A204.1 (cell line): ENCODE measurements around the gene AK8.

Experiments
- FAIRE-seq: peaks from 2 replicates; lab custom pipeline; 2012; peaks lifted over from hg19 to GRCh38; lab: Jason Lieb, UNC

AK8 gene, protein sequence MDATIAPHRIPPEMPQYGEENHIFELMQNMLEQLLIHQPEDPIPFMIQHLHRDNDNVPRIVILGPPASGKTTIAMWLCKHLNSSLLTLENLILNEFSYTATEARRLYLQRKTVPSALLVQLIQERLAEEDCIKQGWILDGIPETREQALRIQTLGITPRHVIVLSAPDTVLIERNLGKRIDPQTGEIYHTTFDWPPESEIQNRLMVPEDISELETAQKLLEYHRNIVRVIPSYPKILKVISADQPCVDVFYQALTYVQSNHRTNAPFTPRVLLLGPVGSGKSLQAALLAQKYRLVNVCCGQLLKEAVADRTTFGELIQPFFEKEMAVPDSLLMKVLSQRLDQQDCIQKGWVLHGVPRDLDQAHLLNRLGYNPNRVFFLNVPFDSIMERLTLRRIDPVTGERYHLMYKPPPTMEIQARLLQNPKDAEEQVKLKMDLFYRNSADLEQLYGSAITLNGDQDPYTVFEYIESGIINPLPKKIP

DNA sequence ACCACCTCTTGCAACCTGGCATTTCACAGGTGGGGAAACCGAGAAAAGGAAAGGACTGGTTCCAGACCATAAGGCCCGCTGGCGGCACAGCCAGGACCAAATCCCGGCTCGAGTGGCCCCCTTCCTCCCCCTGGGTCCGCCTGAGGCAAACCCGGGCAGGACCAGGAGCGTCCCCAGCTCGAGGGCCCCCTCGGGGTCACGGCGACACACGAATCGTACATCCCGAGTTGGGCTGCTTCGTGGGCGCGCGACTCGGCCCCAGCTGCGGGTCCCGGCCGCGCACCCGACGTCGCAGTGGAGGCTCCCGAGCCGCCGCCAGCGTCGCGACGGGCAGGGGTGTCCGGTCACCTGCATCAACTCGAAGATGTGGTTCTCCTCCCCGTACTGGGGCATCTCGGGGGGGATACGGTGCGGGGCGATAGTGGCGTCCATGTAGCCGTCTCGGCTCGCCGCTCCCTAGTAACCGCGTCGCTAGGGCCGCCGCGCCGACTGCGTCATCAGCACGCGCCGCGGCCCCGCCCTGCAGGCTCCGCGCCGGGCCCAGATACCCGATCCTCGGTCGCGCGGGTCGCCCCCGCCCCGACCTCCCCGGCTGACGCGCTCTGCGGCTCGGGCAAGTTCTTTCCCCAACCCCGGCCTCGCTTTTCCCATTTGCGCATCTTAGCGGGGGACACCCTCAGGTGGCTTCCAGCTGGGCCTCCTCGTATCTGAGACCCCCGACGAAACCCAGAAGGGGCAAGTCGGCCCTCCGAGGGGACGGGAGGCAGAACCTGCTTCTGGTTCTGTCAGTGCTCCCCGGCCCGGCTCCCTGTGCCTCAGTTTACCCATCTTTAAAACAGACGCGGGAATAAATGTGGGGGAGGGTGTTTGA lies at the start of gene AK8:
Gene AK8, minus strand, starts transcription at position 461 of the 871 bp plus-strand sequence. Its CDS starts 29 bp downstream, at position 432.
- no peak for FAIRE-seq

GRCh38 chr9:132927704-132928103 lies 49.6 kb upstream of the AK8 start:
- no peak for FAIRE-seq

DNA sequence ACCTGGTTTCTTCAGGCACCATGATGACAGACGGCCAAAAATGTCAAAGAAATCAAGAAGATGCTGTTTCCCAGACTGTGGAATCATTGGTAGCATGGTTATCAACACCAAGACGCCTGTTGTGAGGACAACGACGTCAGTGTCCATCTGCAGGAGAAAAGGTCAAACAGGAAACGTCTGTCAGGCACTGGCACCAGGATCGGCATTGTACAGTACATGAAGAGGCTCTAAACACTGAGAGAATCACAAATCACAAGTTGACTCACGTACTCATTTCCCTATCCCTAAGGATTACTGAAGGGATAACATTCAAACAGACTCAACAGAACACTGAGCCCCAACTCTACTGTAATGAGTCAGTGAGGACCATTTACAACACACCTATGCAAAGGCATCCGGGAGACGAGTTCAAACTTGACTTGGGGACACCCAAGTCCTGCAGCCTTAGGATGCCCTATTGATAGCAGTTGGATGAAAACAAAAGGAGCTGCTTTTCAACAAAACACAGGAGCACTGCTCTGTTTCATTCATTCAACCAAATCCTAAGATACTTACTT lies 45.3 kb upstream of the AK8 start:
- FAIRE-seq = no peak

DNA sequence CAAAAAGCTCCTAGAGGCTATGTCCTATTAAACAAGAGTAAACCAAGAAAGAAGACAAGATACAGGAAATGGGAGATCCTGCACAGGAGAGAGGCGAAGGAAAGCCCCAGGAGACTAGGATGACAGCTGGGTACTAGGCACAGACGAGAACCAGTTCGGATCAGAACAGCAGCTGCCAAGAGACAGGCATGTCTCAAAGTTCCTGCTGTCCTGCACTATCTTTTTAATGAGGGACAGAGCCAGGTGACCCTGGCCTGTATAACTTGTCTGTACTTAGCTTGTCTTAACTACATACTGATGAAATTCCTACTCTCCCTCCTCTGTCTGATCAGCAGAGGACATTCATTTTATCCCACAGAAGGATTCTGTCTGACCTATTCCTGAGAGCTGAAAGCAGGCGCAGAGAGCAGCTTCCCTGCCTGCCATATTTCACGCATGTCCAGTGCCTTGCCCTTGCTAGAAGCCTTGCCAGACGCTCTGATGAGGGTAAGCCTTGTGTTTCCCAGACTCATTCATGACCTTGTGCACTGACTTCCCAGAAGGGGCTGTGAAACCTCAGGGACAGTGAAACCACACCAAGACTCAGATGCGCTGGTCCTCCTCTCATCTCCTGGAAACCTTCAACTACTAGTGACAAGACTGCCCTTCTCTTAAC lies 41.7 kb upstream of the AK8 start:
- FAIRE-seq = no peak

- FAIRE-seq = no peak
Observed at GRCh38 chr9:132914924-132915323, 36.8 kb upstream of the AK8 start.

GRCh38 chr9:132912131-132912530 lies 34.0 kb upstream of the AK8 start:
- no peak for FAIRE-seq

DNA sequence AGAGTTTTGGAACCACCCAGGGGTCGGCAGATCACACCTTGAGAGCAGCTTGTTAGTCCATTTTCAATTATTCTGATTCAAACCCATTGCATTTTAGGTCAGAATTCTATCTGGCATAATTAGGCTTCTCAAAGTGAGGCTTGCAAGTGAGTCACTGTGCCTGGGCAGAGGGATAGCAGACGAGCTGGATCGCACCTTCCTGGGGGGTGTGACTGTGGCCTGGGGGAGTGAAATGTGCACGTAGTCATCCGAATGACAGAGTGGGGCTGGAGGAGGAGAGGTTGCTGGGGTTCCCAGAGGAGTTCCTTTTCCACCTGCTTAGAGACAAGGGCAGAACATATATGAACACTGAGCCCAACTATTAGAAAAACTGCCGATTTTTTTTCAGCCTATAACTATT lies 32.3 kb upstream of the AK8 start:
- FAIRE-seq = no peak

DNA sequence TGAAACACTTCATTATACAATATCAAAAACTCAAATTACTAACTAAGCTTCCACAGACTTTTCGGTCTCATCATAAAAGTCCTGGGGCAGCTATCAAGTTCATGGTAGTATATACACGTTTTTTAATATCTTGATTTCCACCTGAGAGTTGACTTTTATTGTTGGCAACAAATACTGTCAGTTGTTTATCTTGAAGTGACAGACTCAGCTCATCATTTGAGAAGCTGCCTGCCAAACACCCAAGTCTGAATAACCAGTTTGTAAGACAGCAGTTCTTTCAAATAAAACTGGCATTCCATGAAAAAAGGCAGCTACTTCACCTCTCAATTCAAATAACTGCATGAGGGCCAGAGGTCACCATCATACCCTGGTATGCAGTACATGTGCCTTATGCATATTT lies 31.2 kb upstream of the AK8 start:
- no peak for FAIRE-seq

GRCh38 chr9:132908635-132909034 lies 30.6 kb upstream of the AK8 start:
- FAIRE-seq = no peak

GRCh38 chr9:132905726-132906125 lies 27.6 kb upstream of the AK8 start:
- FAIRE-seq = no peak

DNA sequence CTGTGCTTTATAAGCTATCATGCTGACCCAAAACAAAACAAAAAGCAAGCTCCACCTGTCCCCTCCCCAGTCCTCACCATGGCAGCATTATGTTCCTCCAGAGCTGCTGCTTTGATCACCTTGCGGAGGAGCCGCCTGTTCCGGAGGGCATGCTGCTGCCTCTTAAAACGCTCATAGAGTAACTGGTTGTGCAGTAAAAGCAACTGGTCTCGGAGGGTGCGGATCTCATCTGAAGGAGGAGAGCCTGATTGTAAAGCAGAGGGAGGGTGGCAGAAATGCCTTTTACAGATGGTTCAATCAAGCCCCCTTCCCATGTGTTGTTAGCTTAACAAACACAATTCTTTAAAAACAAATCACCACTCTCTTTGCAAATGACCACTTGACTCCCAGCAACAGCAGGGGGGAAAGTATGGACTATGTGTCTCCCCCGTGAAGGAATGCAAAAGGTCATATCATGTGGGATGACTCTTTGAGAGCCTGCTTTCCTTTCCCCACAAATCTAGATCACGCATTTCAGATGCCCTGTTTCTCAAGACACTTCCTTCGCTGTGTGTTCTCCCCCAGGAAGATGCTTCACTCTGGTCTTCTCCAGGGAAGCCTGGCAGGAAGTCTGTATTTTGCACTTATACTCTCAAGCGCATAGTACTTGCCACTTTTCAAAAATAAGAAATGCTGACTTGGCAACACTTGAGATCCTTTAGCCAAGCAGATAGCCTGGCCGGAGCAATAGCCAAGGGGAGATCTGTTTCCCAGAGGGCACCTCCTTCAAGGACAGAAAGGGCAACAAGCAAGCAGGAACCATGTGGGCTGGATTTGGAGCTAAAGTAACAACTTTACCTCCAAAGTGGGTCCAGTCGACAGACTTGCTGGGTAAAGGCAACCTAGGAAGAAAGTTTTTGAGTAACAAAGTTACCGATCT lies 25.7 kb upstream of the AK8 start:
- FAIRE-seq = no peak

- peak; percentile 84 for FAIRE-seq
Observed at GRCh38 chr9:132901858-132902831, 24.1 kb upstream of the AK8 start.

GRCh38 chr9:132898051-132898450 lies 20.0 kb upstream of the AK8 start:
- FAIRE-seq = no peak

DNA sequence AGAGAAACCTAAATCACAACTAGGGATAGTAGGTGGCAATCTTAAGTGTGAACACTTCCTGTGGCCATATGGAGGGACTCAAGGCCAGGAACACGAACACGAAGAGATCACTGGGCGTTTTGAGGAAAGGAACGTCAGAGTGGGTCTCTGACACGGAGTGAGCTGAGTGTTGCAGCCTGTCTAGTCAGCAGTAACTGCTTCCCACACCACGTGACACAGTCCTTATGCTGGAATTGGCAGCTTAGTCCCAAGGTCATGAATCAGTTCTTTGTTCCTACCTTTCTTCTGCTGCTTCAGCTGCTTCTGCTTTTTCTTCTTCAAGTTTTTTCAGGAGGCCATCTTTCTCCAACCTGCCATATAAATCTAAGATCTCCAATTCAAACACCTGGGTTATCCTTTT lies 18.8 kb upstream of the AK8 start:
- no peak for FAIRE-seq

DNA sequence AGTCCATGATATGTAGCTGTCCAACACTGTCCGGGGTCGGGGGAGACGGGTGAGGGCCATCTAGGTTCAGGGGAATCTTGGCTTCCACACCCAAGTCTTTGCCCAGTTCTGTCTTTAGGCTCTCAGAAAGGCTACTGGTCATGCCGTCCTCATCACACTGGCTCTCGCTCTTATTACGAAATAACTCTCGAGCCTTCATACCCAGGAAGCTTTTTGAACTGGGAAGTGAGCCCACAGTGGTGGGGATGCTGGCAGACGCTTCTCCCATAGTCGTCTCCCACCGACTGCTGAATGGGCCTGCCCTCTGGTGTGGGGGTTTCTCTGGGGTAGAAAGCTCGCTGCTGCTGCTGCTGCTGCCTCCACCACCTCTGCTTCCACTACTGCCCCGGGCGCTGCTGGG lies 18.2 kb upstream of the AK8 start:
- FAIRE-seq = no peak

DNA sequence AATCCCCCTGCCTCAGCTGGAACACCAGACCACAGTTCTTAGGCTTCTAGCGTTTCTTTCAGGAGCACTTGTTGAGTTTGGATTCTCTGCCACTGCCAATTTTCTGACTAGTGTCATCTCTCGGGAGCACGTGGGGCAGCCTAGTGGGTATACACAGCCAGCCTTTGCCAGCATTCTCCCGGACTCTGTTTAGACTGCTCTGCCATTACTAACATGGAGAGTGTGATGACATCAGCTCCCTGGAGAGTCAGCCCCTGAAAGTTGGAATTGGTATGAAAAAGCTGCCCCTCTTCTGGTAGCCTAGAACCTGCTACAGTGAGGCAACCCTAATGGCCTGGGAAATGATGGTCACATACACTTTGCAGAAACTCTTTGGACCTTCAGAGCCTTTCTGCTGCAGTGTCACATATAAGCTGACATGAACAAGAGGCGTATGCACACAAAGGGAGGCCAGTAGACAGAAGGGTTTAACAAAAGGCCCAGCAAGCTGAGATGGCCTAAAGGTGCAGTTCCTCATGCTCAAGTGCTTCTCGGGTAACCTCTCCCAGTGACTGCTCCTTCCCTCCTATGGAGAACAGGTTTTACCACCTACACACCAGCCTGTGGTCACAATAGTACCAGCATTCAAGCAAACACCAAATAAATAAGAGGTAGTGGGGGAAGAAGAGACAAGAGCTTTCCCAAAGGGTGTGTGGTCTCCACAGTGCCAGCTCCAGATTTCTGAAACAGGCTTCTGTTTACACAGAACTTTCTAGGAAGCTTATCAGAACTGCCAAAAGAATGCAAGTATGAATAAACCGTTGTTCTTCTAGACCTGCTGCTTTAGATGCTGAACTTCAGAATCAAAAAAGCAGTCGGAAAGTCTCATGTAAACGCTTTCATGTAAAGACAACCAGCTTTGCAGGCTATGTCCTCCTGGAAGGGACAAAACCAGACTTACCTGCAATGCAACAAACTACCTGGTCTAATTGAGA lies 17.1 kb upstream of the AK8 start:
- no peak for FAIRE-seq

- no peak for FAIRE-seq
Observed at GRCh38 chr9:132894346-132894745, 16.3 kb upstream of the AK8 start.

GRCh38 chr9:132892400-132892799 lies 14.3 kb upstream of the AK8 start:
- no peak for FAIRE-seq

DNA sequence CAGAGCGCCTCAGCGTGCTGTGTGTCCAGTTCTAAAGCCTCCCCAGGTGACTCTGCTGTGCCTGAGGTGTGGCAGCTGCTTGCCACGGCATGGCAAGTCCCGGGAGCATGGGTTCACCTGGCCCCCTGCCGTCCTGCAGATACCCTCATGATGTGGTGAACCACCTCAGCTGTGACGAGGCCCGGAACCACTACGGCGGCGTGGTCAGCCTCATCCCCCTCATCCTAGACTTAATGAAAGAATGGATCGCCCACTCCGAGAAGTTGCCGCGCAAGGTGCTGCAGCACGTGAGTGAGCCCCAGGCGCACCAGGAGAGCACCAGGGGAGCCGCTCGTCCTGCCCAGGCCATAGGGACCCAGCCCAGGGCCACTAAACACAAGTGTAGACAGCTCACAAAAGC lies 10.1 kb upstream of the AK8 start:
- FAIRE-seq = no peak
